Upper lobe of left lung (tissue), 4 donors: ENCODE results near the gene PSTPIP2.

Experiments used
- CTCF ChIP-seq, 6 experiments: fragments of 450-650 bp in 4 of 6; fragments of 200-600 bp in 2 of 6; sonication (generic) in 2 of 6; IDR thresholded peaks; one replicate each; pipeline ENCODE4 v1.5.1; 2016 to 2019; ENCODE audit warnings: antibody characterized with exemption in 6 of 6
- EP300 ChIP-seq, 4 donors: sonication (generic); formaldehyde crosslinking; IDR thresholded peaks; one replicate each; pipeline ENCODE4 v1.5.1; 2017; ENCODE audit warnings: antibody characterized with exemption in 4 of 4, control low read depth in 2 of 4
- POLR2A ChIP-seq, 4 donors: fragments of 450-650 bp; IDR thresholded peaks; one replicate each; pipeline ENCODE4 v1.5.1; 2016 to 2017; ENCODE audit warnings: antibody characterized with exemption in 4 of 4, mild to moderate bottlenecking in 2 of 4

GRCh38 chr18:46070232-46070631, 1.8 kb downstream of the PSTPIP2 start:
- TF ChIP-seq CTCF (IDR thresholded peaks at IDR 0.05) (no peak), POLR2A (IDR thresholded peaks at IDR 0.05) (no peak), EP300 (IDR thresholded peaks at IDR 0.05) (no peak)
